Breast epithelium (tissue), 4 donors: Measurements from ENCODE around the gene LRG1. TPM values are rescaled to one million over a fixed set of nuclear protein-coding genes. Genes with fewer than 3 reads are reported as not detected.

Experiments
- DNase-seq, 2 donors: peaks; one replicate each; pipeline ENCODE4 v3.0.0-alpha.2; 2019; ENCODE audit warnings: low spot score in 2 of 2
- H3K27ac ChIP-seq, 2 donors: fragments of 200-600 bp; sonication (generic) in 1 of 2; one replicate each; pipeline ENCODE4 v1.5.1; 2016 to 2019; ENCODE audit warnings: mild to moderate bottlenecking in 1 of 2
- H3K27me3 ChIP-seq, 2 donors: fragments of 200-600 bp; sonication (generic) in 1 of 2; one replicate each; pipeline versions ENCODE4 v1.5.1 to v1.6.0; 2017 to 2019; ENCODE audit warnings: control low read depth in 1 of 2, mild to moderate bottlenecking in 1 of 2
- H3K36me3 ChIP-seq: fragments of 200-600 bp; one replicate; pipeline ENCODE4 v1.5.1; 2019
- H3K4me1 ChIP-seq, 2 donors: fragments of 200-600 bp; sonication (generic); one replicate each; pipeline ENCODE4 v1.5.1; 2016 to 2019; ENCODE audit warnings: control low read depth in 1 of 2
- H3K4me3 ChIP-seq, 3 donors: fragments of 200-600 bp; sonication (generic); 1 replicate in 2 of 3; 2 replicates in 1 of 3; pipeline ENCODE4 v1.5.1; 2016 to 2019; ENCODE audit warnings: mild to moderate bottlenecking in 3 of 3, moderate library complexity in 2 of 3
- H3K9me3 ChIP-seq, 2 donors: fragments of 200-600 bp; sonication (generic) in 1 of 2; one replicate each; pipeline ENCODE4 v1.5.1; 2016 to 2019; ENCODE audit warnings: control low read depth in 1 of 2
- POLR2A ChIP-seq: fragments of 450-650 bp; IDR thresholded peaks from one replicate; pipeline ENCODE4 v1.6.1; 2016; ENCODE audit warnings: antibody characterized with exemption, mild to moderate bottlenecking, moderate library complexity
- POLR2AphosphoS5 ChIP-seq, 3 donors: sonication (generic); formaldehyde crosslinking; IDR thresholded peaks; one replicate each; pipeline ENCODE4 v1.6.1; 2017; ENCODE audit warnings: antibody characterized with exemption in 3 of 3
- intact Hi-C: fragments of 100-400 bp; cut with DNase I; formaldehyde crosslinking; loops from one replicate; pipeline ENCODE4 v1.15.1; 2023; ENCODE audit warnings: low total_unique reads
- total RNA-seq, 3 donors: library from RNA; depleted of rRNA; stranded (reverse); fragments of >200 nt; gene quantifications; one replicate each; pipeline ENCODE4 v1.1.0, GENCODE V29; 2016
- TF ChIP-seq, protein P1 (sequence below), 3 donors: fragments of 450-650 bp; IDR thresholded peaks; one replicate each; pipeline ENCODE4 v1.5.1; 2016 to 2017; ENCODE audit warnings: antibody characterized with exemption in 3 of 3, mild to moderate bottlenecking in 3 of 3, moderate library complexity in 3 of 3

The LRG1 gene
- total RNA-seq, 3 donors from 2014 or later = 0.64 to 14.7 (median 5.7) TPM

- Histone ChIP-seq H3K9me3 (no peaks in the 10 kb centered on the region), H3K4me1 (no peaks in the 10 kb centered on the region), H3K36me3 (no peaks in the 10 kb centered on the region), H3K4me3 (no peak overlapping the region), H3K27ac (no peak overlapping the region), H3K27me3 (no peaks in the 10 kb centered on the region)
- TF ChIP-seq, protein P1, sequence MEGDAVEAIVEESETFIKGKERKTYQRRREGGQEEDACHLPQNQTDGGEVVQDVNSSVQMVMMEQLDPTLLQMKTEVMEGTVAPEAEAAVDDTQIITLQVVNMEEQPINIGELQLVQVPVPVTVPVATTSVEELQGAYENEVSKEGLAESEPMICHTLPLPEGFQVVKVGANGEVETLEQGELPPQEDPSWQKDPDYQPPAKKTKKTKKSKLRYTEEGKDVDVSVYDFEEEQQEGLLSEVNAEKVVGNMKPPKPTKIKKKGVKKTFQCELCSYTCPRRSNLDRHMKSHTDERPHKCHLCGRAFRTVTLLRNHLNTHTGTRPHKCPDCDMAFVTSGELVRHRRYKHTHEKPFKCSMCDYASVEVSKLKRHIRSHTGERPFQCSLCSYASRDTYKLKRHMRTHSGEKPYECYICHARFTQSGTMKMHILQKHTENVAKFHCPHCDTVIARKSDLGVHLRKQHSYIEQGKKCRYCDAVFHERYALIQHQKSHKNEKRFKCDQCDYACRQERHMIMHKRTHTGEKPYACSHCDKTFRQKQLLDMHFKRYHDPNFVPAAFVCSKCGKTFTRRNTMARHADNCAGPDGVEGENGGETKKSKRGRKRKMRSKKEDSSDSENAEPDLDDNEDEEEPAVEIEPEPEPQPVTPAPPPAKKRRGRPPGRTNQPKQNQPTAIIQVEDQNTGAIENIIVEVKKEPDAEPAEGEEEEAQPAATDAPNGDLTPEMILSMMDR (IDR thresholded peaks at IDR 0.05) = no peak
- TF ChIP-seq POLR2AphosphoS5 (IDR thresholded peaks at IDR 0.05) (no peak), POLR2A (no peak)
- no peak for DNase-seq
- intact Hi-C loops = no loop called here
These were observed 38.8 kb downstream of the LRG1 start for GRCh38 chr19:4500841-4501591.

DNA sequence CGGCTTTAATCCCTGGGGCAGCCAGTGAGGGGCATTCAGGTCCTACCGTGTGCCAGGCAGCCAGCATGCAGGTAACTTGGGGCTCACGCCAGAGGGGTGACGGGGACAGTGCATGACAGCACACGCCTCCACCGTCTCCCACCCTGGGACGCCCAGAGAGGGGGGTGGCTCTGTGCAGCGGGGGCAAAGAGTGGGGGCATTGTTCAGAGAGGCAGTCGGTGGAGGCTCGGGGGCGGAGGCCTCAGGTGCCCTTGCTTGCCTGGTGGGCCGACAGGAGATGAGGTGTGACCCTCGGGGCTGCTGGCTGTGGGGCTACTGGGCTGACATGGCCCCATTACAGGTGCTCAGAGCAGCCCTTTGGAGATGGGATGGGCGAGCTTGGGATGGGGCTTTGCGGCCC is 40.0 kb downstream of the LRG1 start:
- Histone ChIP-seq H3K9me3 (no peaks in the 10 kb centered on the region), H3K27me3 (no peaks in the 10 kb centered on the region), H3K4me3 (no peak overlapping the region), H3K27ac (no peak overlapping the region), H3K36me3 (no peaks in the 10 kb centered on the region), H3K4me1 (no peaks in the 10 kb centered on the region)
- intact Hi-C loops = no loop called here
- DNase-seq = no peak
- TF ChIP-seq POLR2AphosphoS5 (IDR thresholded peaks at IDR 0.05) = no peak
- no peak for TF ChIP-seq POLR2A
- TF ChIP-seq, protein P1 (IDR thresholded peaks at IDR 0.05) = no peak

- DNase-seq = no peak
- TF ChIP-seq POLR2AphosphoS5 (IDR thresholded peaks at IDR 0.05) (no peak), POLR2A (no peak)
- TF ChIP-seq, protein P1 (IDR thresholded peaks at IDR 0.05) = no peak
- no peak overlapping the region for H3K27ac ChIP-seq
- intact Hi-C loops = no loop called here
- H3K27me3 ChIP-seq = no peaks in the 10 kb centered on the region
- H3K9me3 ChIP-seq = no peaks in the 10 kb centered on the region
- no peak overlapping the region for H3K4me3 ChIP-seq
- no peaks in the 10 kb centered on the region for H3K4me1 ChIP-seq
- H3K36me3 ChIP-seq = no peaks in the 10 kb centered on the region
These were observed 40.5 kb downstream of the LRG1 start for GRCh38 chr19:4499318-4499717.

- intact Hi-C loops = no loop called here
- Histone ChIP-seq H3K27me3 (no peaks in the 10 kb centered on the region), H3K4me1 (no peaks in the 10 kb centered on the region), H3K27ac (no peak overlapping the region), H3K9me3 (no peaks in the 10 kb centered on the region), H3K4me3 (no peak overlapping the region), H3K36me3 (no peaks in the 10 kb centered on the region)
- DNase-seq = no peak
- TF ChIP-seq POLR2AphosphoS5 (IDR thresholded peaks at IDR 0.05) = no peak
- no peak for TF ChIP-seq POLR2A
- TF ChIP-seq, protein P1 (IDR thresholded peaks at IDR 0.05) = no peak
These were observed 41.1 kb downstream of the LRG1 start for GRCh38 chr19:4498694-4499093.

DNA sequence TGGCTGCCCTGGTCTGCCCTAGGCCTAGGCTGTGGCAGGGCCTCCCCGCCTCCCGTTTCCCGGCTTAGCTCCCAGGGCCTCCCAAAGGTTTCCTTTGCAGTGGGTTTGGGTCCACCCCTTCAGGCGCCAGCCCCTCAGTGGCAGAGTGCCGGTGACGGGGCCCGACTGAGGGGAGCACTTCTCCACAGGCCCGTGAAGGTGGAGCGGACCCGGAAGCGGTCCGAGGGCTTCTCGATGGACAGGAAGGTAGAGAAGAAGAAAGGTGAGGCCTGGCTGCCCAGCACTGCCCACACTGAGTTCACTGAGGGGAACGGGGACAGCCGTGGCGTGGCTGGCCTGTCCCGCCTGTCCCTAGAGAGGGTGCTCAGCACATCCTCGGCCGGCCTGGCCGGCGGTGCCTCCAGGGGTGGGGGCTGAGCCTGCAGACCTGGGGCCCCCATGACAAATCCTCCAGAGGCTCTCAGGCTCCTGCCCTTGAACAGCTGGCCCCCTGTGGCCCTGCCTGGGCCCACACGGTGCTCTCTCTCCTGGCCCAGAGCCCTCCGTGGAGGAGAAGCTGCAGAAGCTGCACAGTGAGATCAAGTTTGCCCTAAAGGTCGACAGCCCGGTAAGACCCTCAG is 42.0 kb downstream of the LRG1 start:
- Histone ChIP-seq H3K9me3 (no peaks in the 10 kb centered on the region), H3K4me3 (no peak overlapping the region), H3K36me3 (no peaks in the 10 kb centered on the region), H3K27me3 (no peaks in the 10 kb centered on the region), H3K27ac (no peak overlapping the region), H3K4me1 (no peaks in the 10 kb centered on the region)
- no peak for TF ChIP-seq POLR2A
- TF ChIP-seq, protein P1 (IDR thresholded peaks at IDR 0.05) = no peak
- no peak for DNase-seq
- intact Hi-C loops = no loop called here
